Testis (tissue), 2 donors: ENCODE measurements around the gene GABRP.

Experiments used
- CTCF ChIP-seq, 3 experiments: fragments of 450-650 bp in 2 of 3; fragments of 200-600 bp in 1 of 3; sonication (generic) in 1 of 3; IDR thresholded peaks; one replicate each; pipeline ENCODE4 v1.5.1; 2016 to 2019; ENCODE audit warnings: antibody characterized with exemption in 3 of 3, mild to moderate bottlenecking in 2 of 3, moderate library complexity in 1 of 3
- POLR2A ChIP-seq: fragments of 450-650 bp; IDR thresholded peaks from one replicate; pipeline ENCODE4 v1.6.1; 2017; ENCODE audit warnings: antibody characterized with exemption, mild to moderate bottlenecking, moderate library complexity

- no peak for TF ChIP-seq CTCF (IDR thresholded peaks at IDR 0.05)
- no peak for TF ChIP-seq POLR2A
Measured at GRCh38 chr5:170843870-170844269, 60.3 kb downstream of the GABRP start.
